Panc1 (cell line): ENCODE data around the gene LGI4. TPM values are rescaled to one million over a fixed set of nuclear protein-coding genes. Genes with fewer than 3 reads are reported as not detected.

Experiments used
- ATAC-seq: fragments of 200-7000 bp; cut with Tn5 transposase; 2 replicates; pipeline ENCODE4 v1.9.1; 2020; ENCODE audit warnings: mild to moderate bottlenecking, moderate library complexity
- BruUV-seq: library from RNA; stranded (reverse); fragments of 400-500 nt; replicated peaks from 2 replicates; lab custom pipeline; 2021; lab: Mats Ljungman, UMichigan
- CTCF ChIA-PET: fragments of 300-600 bp; sonication (Branson Sonifier 250); formaldehyde crosslinking; loops from one replicate; lab custom pipeline; 2022; ENCODE audit warnings: antibody characterized with exemption; lab: Charles Lee
- POLR2A ChIA-PET: fragments of 300-600 bp; sonication (Branson Sonifier 250); formaldehyde crosslinking; loops from one replicate; lab custom pipeline; 2022; ENCODE audit warnings: antibody characterized with exemption; lab: Charles Lee
- DNase-seq: peaks from one replicate; pipeline ENCODE4 v3.0.0-alpha.2; 2010; ENCODE audit warnings: low read depth, low spot score
- H3K27ac ChIP-seq: 2 replicates; pipeline ENCODE4 v1.5.1; 2011; ENCODE audit warnings: mild to moderate bottlenecking, low read length, inconsistent platforms
- H3K27me3 ChIP-seq: fragments of 200-500 bp; sonication (Bioruptor generic); 2 replicates; pipeline ENCODE4 v1.6.0; 2014; ENCODE audit warnings: low read length, inconsistent platforms; ENCODE audit not compliant: control insufficient read depth, insufficient read depth
- H3K36me3 ChIP-seq: fragments of 200-500 bp; sonication (Bioruptor generic); 2 replicates; pipeline ENCODE4 v1.5.1; 2014; ENCODE audit warnings: inconsistent platforms, mild to moderate bottlenecking, low read length, moderate library complexity; ENCODE audit not compliant: control insufficient read depth, insufficient read depth
- H3K4me1 ChIP-seq: 2 replicates; pipeline ENCODE4 v1.5.1; 2011; ENCODE audit warnings: inconsistent platforms, mild to moderate bottlenecking, low read length, moderate library complexity; ENCODE audit not compliant: control insufficient read depth, insufficient read depth
- H3K4me3 ChIP-seq, 2 experiments: 2 replicates each; pipeline ENCODE4 v1.5.1; 2011 to 2012; ENCODE audit warnings: low read depth in 2 of 2, low read length in 2 of 2, mild to moderate bottlenecking in 2 of 2, inconsistent platforms in 1 of 2, moderate library complexity in 1 of 2
- H3K9me3 ChIP-seq: fragments of 200-500 bp; sonication (Bioruptor generic); 2 replicates; pipeline ENCODE4 v1.5.1; 2014; ENCODE audit warnings: low read depth, mild to moderate bottlenecking, inconsistent platforms, low read length, moderate library complexity; ENCODE audit not compliant: control insufficient read depth, insufficient read depth
- POLR2AphosphoS5 ChIP-seq: IDR thresholded peaks from 2 replicates; pipeline ENCODE4 v1.6.1; 2012; ENCODE audit warnings: mild to moderate bottlenecking, low read depth, low read length, moderate library complexity
- REST ChIP-seq, 2 experiments: IDR thresholded peaks; 2 replicates each; pipeline ENCODE4 v1.6.1; 2011 to 2012; ENCODE audit warnings: low read depth in 2 of 2, control low read depth in 1 of 2, low read length in 1 of 2, mild to moderate bottlenecking in 1 of 2, moderate library complexity in 1 of 2; ENCODE audit not compliant: insufficient read depth in 1 of 2
- SIN3A ChIP-seq: IDR thresholded peaks from 2 replicates; pipeline ENCODE4 v1.6.1; 2012; ENCODE audit warnings: low read depth, mild to moderate bottlenecking, low read length, moderate library complexity, borderline replicate concordance; ENCODE audit not compliant: insufficient read depth
- TCF7L2 ChIP-seq: IDR thresholded peaks from 2 replicates; pipeline ENCODE4 v1.6.1; 2011; ENCODE audit warnings: mild to moderate bottlenecking, low read depth, low read length, inconsistent platforms
- in situ Hi-C: cut with HindIII; loops from 2 replicates; pipeline ENCODE4 v1.10.0; 2016; ENCODE audit warnings: low sequenced_read_pairs, low pct_unique_long_range_greater_than_20kb
- intact Hi-C: fragments of 100-400 bp; cut with micrococcal nuclease; formaldehyde crosslinking; loops from one replicate; pipeline ENCODE4 v1.10.0; 2022; ENCODE audit not compliant: unreplicated experiment
- total RNA-seq: library from RNA; stranded (reverse); gene quantifications from one replicate; pipeline ENCODE4 v1.2.1, GENCODE V29; 2021; ENCODE audit not compliant: unreplicated experiment
- TF ChIP-seq, protein P1 (sequence below): fragments of 450-650 bp; IDR thresholded peaks from 2 replicates; pipeline ENCODE4 v1.5.1; 2017; ENCODE audit warnings: mild to moderate bottlenecking

The LGI4 gene
- total RNA-seq, 1 experiment from 2014 or later = 0.18 TPM

DNA sequence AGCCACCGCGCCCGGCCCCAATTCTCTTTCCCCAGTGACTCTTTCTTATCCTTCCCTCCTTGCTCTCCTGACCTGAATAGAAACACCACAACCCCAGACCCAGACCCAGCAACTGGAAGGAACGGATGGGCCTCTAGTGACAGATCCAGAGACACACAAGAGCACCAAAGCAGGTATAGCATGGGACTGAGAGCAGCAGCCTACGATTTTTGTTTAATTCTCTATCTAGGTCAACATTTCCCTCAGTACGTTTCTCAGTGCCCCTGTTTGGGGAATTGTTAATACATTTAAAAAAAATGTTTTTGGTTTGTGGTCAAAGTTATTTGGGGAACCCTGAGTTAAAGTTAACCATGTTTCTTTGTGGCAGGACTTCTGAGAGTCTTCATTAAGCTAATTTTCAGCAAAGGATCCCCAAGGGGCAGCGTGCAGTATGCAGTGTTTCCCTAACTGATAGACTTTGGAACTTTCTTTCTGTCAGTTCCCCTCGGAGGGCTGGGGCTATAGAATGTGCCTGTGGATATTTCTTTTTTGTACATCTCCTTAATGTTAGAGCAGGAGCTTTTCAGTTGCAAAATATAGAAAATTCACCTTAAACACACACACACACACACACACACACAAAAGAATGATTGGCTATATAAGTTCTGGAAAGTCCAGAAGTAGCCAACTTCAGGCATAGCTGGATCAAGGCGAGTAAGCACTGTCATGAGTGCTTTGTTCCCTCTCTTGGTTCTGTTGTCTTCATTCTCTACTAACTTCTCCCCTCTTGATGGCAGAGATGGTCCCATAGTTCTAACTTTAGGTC is 26.0 kb upstream of the LGI4 start:
- Histone ChIP-seq H3K36me3 (no peaks in the 10 kb centered on the region), H3K27ac (no peak overlapping the region), H3K4me3 (no peak overlapping the region), H3K4me1 (no peaks in the 10 kb centered on the region), H3K9me3 (peaks cover 20% of the 10 kb centered on the region; the same call in 1 of the 2 replicates), H3K27me3 (no peaks in the 10 kb centered on the region)
- TF ChIP-seq, protein P1, sequence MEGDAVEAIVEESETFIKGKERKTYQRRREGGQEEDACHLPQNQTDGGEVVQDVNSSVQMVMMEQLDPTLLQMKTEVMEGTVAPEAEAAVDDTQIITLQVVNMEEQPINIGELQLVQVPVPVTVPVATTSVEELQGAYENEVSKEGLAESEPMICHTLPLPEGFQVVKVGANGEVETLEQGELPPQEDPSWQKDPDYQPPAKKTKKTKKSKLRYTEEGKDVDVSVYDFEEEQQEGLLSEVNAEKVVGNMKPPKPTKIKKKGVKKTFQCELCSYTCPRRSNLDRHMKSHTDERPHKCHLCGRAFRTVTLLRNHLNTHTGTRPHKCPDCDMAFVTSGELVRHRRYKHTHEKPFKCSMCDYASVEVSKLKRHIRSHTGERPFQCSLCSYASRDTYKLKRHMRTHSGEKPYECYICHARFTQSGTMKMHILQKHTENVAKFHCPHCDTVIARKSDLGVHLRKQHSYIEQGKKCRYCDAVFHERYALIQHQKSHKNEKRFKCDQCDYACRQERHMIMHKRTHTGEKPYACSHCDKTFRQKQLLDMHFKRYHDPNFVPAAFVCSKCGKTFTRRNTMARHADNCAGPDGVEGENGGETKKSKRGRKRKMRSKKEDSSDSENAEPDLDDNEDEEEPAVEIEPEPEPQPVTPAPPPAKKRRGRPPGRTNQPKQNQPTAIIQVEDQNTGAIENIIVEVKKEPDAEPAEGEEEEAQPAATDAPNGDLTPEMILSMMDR = no peak
- TF ChIP-seq POLR2AphosphoS5 = no peak
- TF ChIP-seq TCF7L2 = no peak
- no peak for TF ChIP-seq REST (IDR thresholded peaks at IDR 0.05; ENCODE audit: insufficient read depth in 1 of 2, low read depth in 2 of 2, low read length in 1 of 2)
- TF ChIP-seq SIN3A = no peak
- BruUV-seq = no TSS peak
- intact Hi-C loops = no loop called here
- DNase-seq (no peak), ATAC-seq (no peak)
- in situ Hi-C loops = no loop called here
- CTCF ChIA-PET = interaction anchor here (0.6 kb wide), 1 partner anchor 26 kb away, joined by 3 read pairs; the partner anchor contains the start of gene LGI4
- POLR2A ChIA-PET = no interaction called here

DNA sequence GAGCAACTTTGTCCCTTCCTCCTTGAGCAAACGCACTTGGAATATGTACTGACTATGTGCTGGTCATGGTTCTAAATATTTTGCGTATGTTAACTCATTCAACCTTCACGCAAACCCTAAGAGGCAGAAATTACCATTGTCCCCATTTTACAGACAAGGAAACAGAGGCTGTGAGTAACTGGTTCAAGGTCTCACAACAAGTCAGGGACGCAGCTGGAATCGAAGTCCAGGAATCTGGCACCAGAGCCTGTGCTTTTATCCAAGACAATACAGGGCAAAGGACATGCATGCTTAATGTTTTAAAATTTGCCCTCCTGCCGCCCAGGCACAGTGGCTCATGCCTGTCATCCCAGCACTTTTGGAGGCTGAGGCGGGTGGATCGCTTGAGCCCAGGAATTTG is 24.7 kb upstream of the LGI4 start:
- no peak overlapping the region for H3K4me3 ChIP-seq
- CTCF ChIA-PET = no interaction called here
- in situ Hi-C loops = no loop called here
- DNase-seq = no peak
- H3K4me1 ChIP-seq = peaks cover 6% of the 10 kb centered on the region; the same call in 1 of the 2 replicates
- intact Hi-C loops = no loop called here
- peaks cover 8% of the 10 kb centered on the region; the same call in 1 of the 2 replicates for H3K9me3 ChIP-seq
- POLR2A ChIA-PET = no interaction called here
- peaks cover 3% of the 10 kb centered on the region; the same call in 1 of the 2 replicates for H3K36me3 ChIP-seq
- no peak for ATAC-seq
- no peak overlapping the region for H3K27ac ChIP-seq
- TF ChIP-seq, protein P1 = no peak
- TF ChIP-seq SIN3A = no peak
- BruUV-seq = no TSS peak
- H3K27me3 ChIP-seq = no peaks in the 10 kb centered on the region
